Measurements from ENCODE around the gene CACNG7. TPM values are rescaled to one million over a fixed set of nuclear protein-coding genes. Genes with fewer than 3 reads are reported as not detected.

Gene CACNG7
- total and polyA plus RNA-seq, 2 donors (not counting 3 experiments of a cell fraction or from before 2014, with no cell fraction given): 0.92 to 1.3 TPM

DNA sequence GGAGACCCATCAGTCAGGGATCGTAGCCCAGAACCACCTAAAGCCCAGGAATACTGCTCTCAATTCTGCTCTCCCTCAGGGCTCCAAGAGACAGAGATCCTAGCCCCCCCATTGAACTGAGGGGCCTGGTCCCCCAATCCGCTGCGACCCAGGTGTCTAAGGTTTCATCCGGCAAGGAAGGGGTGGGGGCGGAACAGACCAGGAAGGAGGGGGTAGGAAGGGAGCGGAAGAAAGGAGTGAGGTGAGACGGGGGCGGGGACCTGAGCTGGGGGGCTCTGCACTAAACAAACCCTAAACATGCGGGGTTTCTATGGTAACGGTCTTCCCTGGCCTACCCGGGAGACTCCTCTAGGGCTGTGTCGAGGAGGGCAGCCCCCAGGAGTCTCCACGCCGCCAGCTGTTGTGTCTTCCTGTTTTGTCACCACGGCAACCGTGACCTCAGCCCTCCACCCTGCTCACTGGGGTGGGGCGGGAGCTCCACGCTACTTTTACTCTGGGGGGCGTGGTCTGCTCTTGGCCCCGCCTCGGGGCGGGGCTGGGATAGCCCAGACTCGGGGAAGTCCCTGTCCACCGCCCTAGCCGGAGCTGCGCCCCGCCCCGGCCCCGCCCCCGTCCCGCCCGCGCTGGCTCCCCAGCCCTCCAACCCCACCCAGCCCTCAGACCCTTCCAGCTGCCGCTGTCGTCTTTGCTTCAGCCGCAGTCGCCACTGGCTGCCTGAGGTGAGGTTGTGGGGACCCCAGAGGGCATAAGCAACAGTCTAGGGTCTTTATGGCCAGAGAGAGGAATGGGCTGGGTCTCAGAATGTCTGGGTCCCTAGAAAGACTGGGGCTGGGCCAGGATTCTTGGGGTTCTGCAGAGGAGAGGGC is 41.6 kb upstream of the CACNG7 start, which contains the start of gene MYADM:
Gene MYADM, plus strand, starts transcription at position 659 of the 866 bp plus-strand sequence. CDS start 5,647 bp downstream, outside the sequence.
- H3K9ac ChIP-seq (replicated peaks; ENCODE audit: extremely low read depth, insufficient read depth, low read length): peak within 1 kb of the TSS; percentile 98
- peak within 1 kb of the TSS; percentile 78 for H3K4me2 ChIP-seq (ENCODE audit: insufficient read depth, low read length)
- no peaks in the 10 kb centered on the region for H3K9me1 ChIP-seq (replicated peaks; ENCODE audit: control insufficient read depth, extremely low read depth, insufficient read depth, low read length)
- H4K20me1 ChIP-seq (replicated peaks; ENCODE audit: control insufficient read depth, extremely low read depth, insufficient read depth, low read length): no peaks in the 10 kb centered on the region
- H3K36me3 ChIP-seq (ENCODE audit: control insufficient read depth in 2 of 2, extremely low read depth in 1 of 2, insufficient read depth in 2 of 2, low read length in 2 of 2): no peaks in the 10 kb centered on the region
- BruUV-seq (replicated peaks): TSS peak; percentile 8
- TF ChIP-seq JUN (IDR thresholded peaks at IDR 0.05; ENCODE audit: borderline replicate concordance, insufficient read depth, insufficient read length, low read depth): no peak
- peak; percentile 44 for TF ChIP-seq POLR2AphosphoS5 (IDR thresholded peaks at IDR 0.05; ENCODE audit: insufficient read depth, low read depth, low read length)
- TF ChIP-seq POLR2A (IDR thresholded peaks at IDR 0.05; ENCODE audit: low read depth, low read length): peak; percentile 54
- no peak for TF ChIP-seq EZH2 (IDR thresholded peaks at IDR 0.05; ENCODE audit: borderline replicate concordance, low read depth, low read length, severe bottlenecking)
- peak within 1 kb of the TSS; percentile 52 to 88 (median 82) for H3K4me3 ChIP-seq (replicated peaks in 1 of 3; ENCODE audit: insufficient read depth in 1 of 3, low read depth in 1 of 3, low read length in 3 of 3)
- DNase-seq (ENCODE audit: low read depth, low spot score) (peak; percentile 99), FAIRE-seq (peak; percentile 95)
- H3K9me3 ChIP-seq (replicated peaks; ENCODE audit: control insufficient read depth, insufficient read depth, low read length): no peaks in the 10 kb centered on the region
- H3K79me2 ChIP-seq (ENCODE audit: control insufficient read depth, insufficient read depth, low read length): peaks cover 24% of the 10 kb centered on the region
- H3K4me1 ChIP-seq (ENCODE audit: control insufficient read depth, extremely low read depth, insufficient read depth, low read length): peaks cover 15% of the 10 kb centered on the region
- CTCF ChIA-PET: interaction anchor here (0.8 to 3.6 kb wide), 10 partner anchors 12 to 163 kb away, joined by 3 to 29 read pairs (median 5); partner anchors contain the start of gene PRKCG
- POLR2A ChIA-PET: interaction anchor here (0.9 to 1.6 kb wide), 5 partner anchors 11 to 333 kb away, joined by 3 to 7 read pairs (median 5); partner anchors contain the start of genes CNOT3 and RPS9
- peak within 1 kb of the TSS; percentile 100 for H3K27ac ChIP-seq (ENCODE audit: insufficient read depth, low read depth, low read length)
- H3K27me3 ChIP-seq (ENCODE audit: control insufficient read depth in 2 of 2, insufficient read depth in 2 of 2, low read length in 2 of 2): no peaks in the 10 kb centered on the region
- H2AFZ ChIP-seq (ENCODE audit: low read depth, low read length): peak within 1 kb of the TSS; percentile 18
- dilution Hi-C loops (cut with MboI; ENCODE audit: extremely low pct_ligation_motif_present, low sequenced_read_pairs): no loop called here
- intact Hi-C loops (cut with micrococcal nuclease): loop anchor here (1.0 to 5.0 kb wide), 10 partner anchors 12 to 595 kb away; partner anchors contain the start of genes CNOT3 and LENG9

Data from endothelial cell of umbilical vein (primary cell).